ENCODE measurements around the gene PLCB1.

- TF ChIP-seq, protein P1, sequence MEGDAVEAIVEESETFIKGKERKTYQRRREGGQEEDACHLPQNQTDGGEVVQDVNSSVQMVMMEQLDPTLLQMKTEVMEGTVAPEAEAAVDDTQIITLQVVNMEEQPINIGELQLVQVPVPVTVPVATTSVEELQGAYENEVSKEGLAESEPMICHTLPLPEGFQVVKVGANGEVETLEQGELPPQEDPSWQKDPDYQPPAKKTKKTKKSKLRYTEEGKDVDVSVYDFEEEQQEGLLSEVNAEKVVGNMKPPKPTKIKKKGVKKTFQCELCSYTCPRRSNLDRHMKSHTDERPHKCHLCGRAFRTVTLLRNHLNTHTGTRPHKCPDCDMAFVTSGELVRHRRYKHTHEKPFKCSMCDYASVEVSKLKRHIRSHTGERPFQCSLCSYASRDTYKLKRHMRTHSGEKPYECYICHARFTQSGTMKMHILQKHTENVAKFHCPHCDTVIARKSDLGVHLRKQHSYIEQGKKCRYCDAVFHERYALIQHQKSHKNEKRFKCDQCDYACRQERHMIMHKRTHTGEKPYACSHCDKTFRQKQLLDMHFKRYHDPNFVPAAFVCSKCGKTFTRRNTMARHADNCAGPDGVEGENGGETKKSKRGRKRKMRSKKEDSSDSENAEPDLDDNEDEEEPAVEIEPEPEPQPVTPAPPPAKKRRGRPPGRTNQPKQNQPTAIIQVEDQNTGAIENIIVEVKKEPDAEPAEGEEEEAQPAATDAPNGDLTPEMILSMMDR (conservative IDR thresholded peaks at IDR 0.05; ENCODE audit: low read length): no peak
- TF ChIP-seq EZH2phosphoT487 (IDR thresholded peaks at IDR 0.05; ENCODE audit: borderline replicate concordance): no peak
Observed at GRCh38 chr20:8375898-8376297, 243.8 kb downstream of the PLCB1 start.
